ENCODE measurements around the gene SYDE1.

DNA sequence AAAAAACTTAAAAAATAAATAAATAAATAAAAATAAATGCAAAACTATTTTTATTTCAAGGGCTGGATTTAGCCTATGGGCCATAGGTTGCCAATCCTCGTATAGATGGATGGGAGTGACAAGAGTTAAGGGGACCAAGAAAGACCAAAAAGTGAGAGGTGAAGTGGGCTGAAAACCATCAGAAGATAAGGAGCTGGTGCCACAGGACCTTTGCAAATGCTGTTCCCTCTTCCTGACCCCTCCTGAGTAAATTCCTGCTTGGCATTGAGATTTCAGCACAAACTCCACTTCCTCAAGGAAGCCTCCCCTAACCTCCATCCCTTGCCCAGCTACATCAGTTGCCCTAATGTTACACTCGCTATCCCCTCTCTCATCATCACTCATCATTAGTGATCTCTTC is 14.2 kb upstream of the SYDE1 start:
- TF ChIP-seq, protein P1, sequence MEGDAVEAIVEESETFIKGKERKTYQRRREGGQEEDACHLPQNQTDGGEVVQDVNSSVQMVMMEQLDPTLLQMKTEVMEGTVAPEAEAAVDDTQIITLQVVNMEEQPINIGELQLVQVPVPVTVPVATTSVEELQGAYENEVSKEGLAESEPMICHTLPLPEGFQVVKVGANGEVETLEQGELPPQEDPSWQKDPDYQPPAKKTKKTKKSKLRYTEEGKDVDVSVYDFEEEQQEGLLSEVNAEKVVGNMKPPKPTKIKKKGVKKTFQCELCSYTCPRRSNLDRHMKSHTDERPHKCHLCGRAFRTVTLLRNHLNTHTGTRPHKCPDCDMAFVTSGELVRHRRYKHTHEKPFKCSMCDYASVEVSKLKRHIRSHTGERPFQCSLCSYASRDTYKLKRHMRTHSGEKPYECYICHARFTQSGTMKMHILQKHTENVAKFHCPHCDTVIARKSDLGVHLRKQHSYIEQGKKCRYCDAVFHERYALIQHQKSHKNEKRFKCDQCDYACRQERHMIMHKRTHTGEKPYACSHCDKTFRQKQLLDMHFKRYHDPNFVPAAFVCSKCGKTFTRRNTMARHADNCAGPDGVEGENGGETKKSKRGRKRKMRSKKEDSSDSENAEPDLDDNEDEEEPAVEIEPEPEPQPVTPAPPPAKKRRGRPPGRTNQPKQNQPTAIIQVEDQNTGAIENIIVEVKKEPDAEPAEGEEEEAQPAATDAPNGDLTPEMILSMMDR (IDR thresholded peaks at IDR 0.05; ENCODE audit: insufficient read depth, low read length): no peak
- TF ChIP-seq, protein P2, sequence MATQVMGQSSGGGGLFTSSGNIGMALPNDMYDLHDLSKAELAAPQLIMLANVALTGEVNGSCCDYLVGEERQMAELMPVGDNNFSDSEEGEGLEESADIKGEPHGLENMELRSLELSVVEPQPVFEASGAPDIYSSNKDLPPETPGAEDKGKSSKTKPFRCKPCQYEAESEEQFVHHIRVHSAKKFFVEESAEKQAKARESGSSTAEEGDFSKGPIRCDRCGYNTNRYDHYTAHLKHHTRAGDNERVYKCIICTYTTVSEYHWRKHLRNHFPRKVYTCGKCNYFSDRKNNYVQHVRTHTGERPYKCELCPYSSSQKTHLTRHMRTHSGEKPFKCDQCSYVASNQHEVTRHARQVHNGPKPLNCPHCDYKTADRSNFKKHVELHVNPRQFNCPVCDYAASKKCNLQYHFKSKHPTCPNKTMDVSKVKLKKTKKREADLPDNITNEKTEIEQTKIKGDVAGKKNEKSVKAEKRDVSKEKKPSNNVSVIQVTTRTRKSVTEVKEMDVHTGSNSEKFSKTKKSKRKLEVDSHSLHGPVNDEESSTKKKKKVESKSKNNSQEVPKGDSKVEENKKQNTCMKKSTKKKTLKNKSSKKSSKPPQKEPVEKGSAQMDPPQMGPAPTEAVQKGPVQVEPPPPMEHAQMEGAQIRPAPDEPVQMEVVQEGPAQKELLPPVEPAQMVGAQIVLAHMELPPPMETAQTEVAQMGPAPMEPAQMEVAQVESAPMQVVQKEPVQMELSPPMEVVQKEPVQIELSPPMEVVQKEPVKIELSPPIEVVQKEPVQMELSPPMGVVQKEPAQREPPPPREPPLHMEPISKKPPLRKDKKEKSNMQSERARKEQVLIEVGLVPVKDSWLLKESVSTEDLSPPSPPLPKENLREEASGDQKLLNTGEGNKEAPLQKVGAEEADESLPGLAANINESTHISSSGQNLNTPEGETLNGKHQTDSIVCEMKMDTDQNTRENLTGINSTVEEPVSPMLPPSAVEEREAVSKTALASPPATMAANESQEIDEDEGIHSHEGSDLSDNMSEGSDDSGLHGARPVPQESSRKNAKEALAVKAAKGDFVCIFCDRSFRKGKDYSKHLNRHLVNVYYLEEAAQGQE (IDR thresholded peaks at IDR 0.05; ENCODE audit: insufficient replicate concordance, low read depth): no peak
- TF ChIP-seq GABPA (IDR thresholded peaks at IDR 0.05; ENCODE audit: low read depth) (no peak), SPI1 (IDR thresholded peaks at IDR 0.05; ENCODE audit: borderline replicate concordance, low read depth) (no peak), POLR2AphosphoS5 (IDR thresholded peaks at IDR 0.05; ENCODE audit: low read depth) (no peak)

All from HL-60 (cell line).